BLaER1 (cell line): Measurements from ENCODE around the gene TYK2.
A peak's percentile ranks its signal among the peaks of the same experiment; 100 is the strongest.

Source experiments
- H3K27ac ChIP-seq: shearing (Covaris generic); formaldehyde crosslinking; 2 replicates; pipeline ENCODE4 v1.8.1; 2022
- H3K27me3 ChIP-seq: shearing (Covaris generic); formaldehyde crosslinking; 2 replicates; pipeline ENCODE4 v1.8.1; 2022
- H3K36me3 ChIP-seq: shearing (Covaris generic); formaldehyde crosslinking; 2 replicates; pipeline ENCODE4 v1.8.1; 2022
- H3K4me1 ChIP-seq: shearing (Covaris generic); formaldehyde crosslinking; 2 replicates; pipeline ENCODE4 v1.8.1; 2022
- H3K4me2 ChIP-seq: shearing (Covaris generic); formaldehyde crosslinking; 2 replicates; pipeline ENCODE4 v1.8.1; 2022
- H3K4me3 ChIP-seq: shearing (Covaris generic); formaldehyde crosslinking; 2 replicates; pipeline ENCODE4 v1.8.1; 2022
- H3K9ac ChIP-seq: shearing (Covaris generic); formaldehyde crosslinking; 2 replicates; pipeline ENCODE4 v1.8.1; 2022
- H3K9me3 ChIP-seq: shearing (Covaris generic); formaldehyde crosslinking; 2 replicates; pipeline ENCODE4 v1.8.1; 2022
- H4K20me1 ChIP-seq: shearing (Covaris generic); formaldehyde crosslinking; 2 replicates; pipeline ENCODE4 v1.8.1; 2022
- Cebpa-rat ChIP-seq: shearing (Covaris generic); IDR thresholded peaks from 2 replicates; pipeline ENCODE4 v1.8.1; 2022

The TYK2 gene

DNA sequence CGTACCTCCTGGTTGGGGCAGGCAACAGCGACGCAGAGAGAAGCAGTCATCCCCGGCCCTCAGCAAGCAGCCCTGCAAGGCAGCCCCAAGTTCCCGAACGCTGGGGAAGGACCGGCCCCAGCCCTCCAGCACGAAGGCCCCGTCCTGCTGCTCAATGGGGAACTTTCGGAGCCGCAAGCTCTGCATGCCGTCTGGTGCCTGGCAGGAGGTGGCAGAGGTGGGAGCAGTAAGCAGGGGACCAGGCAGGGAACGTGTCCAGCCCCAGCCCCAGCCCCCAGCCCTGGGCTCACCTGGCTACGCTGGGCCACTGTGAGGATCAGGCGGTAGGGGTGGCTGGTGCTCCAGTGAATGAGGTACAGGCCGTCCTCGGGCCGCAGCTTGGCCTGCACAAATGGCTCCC is 18.1 kb downstream of the TYK2 start:
- Histone ChIP-seq H3K9ac (no peak overlapping the region), H3K27ac (no peak overlapping the region), H3K9me3 (no peaks in the 10 kb centered on the region), H3K4me1 (no peaks in the 10 kb centered on the region), H3K4me3 (no peak overlapping the region), H3K27me3 (no peaks in the 10 kb centered on the region), H3K4me2 (no peak overlapping the region), H3K36me3 (peaks cover 100% of the 10 kb centered on the region), H4K20me1 (0 out of 2 replicates have a peak, but pooled peaks cover 22% of the 10 kb centered on the region)
- TF ChIP-seq Cebpa-rat: no peak

GRCh38 chr19:10361569-10362011 is 18.8 kb downstream of the TYK2 start:
- Histone ChIP-seq H3K36me3 (peaks cover 100% of the 10 kb centered on the region), H4K20me1 (0 out of 2 replicates have a peak, but pooled peaks cover 22% of the 10 kb centered on the region), H3K27me3 (no peaks in the 10 kb centered on the region), H3K9me3 (no peaks in the 10 kb centered on the region), H3K9ac (no peak overlapping the region), H3K4me2 (no peak overlapping the region), H3K27ac (no peak overlapping the region), H3K4me1 (no peaks in the 10 kb centered on the region), H3K4me3 (no peak overlapping the region)
- no peak for TF ChIP-seq Cebpa-rat

- 0 out of 2 replicates have a peak overlapping the region, but pooled peaks have one; percentile 8 for H3K9ac ChIP-seq
- H3K4me1 ChIP-seq: no peaks in the 10 kb centered on the region
- no peak for TF ChIP-seq Cebpa-rat
- H3K4me2 ChIP-seq: no peak overlapping the region
- peaks cover 97% of the 10 kb centered on the region for H3K36me3 ChIP-seq
- no peak overlapping the region for H3K27ac ChIP-seq
- no peaks in the 10 kb centered on the region for H3K27me3 ChIP-seq
- no peaks in the 10 kb centered on the region for H3K9me3 ChIP-seq
- H4K20me1 ChIP-seq: no peaks in the 10 kb centered on the region
- H3K4me3 ChIP-seq: no peak overlapping the region
Observed at GRCh38 chr19:10356431-10356830, 23.9 kb downstream of the TYK2 start.

- H3K9ac ChIP-seq: no peak overlapping the region
- H3K4me2 ChIP-seq: no peak overlapping the region
- no peaks in the 10 kb centered on the region for H3K27me3 ChIP-seq
- peaks cover 97% of the 10 kb centered on the region for H3K36me3 ChIP-seq
- no peaks in the 10 kb centered on the region for H3K9me3 ChIP-seq
- no peaks in the 10 kb centered on the region for H3K4me1 ChIP-seq
- H3K4me3 ChIP-seq: no peak overlapping the region
- H3K27ac ChIP-seq: no peak overlapping the region
- no peaks in the 10 kb centered on the region for H4K20me1 ChIP-seq
- no peak for TF ChIP-seq Cebpa-rat
Observed at GRCh38 chr19:10353793-10354391, 26.5 kb downstream of the TYK2 start.

DNA sequence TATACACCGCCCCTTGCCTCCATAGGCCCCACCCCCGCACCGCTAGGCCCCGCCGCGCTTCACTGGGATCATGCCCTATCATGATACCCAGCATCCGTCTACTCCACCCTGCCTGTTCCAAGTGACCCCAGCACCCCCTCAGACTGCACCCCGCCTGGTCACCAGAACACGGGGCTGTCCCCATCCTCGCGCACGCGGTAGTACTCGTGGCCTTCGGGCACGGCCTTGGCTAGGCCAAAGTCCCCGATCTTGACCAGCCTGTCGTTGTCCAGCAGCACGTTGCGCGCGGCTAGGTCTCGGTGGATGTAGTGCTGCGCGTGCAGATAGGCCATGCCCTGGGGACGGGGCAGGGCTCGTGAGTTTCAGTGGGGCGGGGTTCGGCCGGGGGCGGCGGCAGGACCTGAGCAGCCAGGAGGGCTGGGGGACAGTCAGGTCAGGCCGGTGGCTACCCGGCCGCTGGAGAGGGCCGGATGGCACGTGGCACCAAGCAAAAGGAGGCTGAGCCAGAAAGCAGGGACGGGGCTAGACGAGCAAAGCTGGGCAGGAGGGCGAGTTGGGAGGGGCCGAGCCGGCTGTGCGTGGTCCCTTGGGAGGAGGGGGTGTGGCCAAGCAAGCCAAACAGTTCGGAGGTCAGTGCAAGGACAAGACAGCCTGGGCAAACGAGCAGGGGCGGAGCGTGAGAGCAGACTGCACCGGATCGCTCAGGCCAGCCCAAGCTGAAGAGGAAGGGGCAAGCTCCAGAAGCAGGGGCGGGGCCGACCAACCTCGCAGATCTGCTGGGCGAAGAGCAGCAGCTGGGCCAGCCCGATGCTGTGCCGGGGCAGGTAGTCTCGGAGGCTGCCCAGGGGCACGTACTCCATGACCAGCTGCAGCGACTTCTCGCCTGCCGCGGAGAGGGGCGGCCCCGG is 27.4 kb downstream of the TYK2 start:
- Histone ChIP-seq H3K27me3 (no peaks in the 10 kb centered on the region), H3K36me3 (peaks cover 91% of the 10 kb centered on the region), H3K9me3 (no peaks in the 10 kb centered on the region), H3K4me2 (no peak overlapping the region), H3K4me3 (no peak overlapping the region), H3K4me1 (no peaks in the 10 kb centered on the region), H3K9ac (no peak overlapping the region), H3K27ac (no peak overlapping the region), H4K20me1 (no peaks in the 10 kb centered on the region)
- TF ChIP-seq Cebpa-rat: no peak

GRCh38 chr19:10346509-10346908 is 33.9 kb downstream of the TYK2 start:
- no peak overlapping the region for H3K4me2 ChIP-seq
- no peaks in the 10 kb centered on the region for H3K27me3 ChIP-seq
- H3K4me3 ChIP-seq: no peak overlapping the region
- no peak overlapping the region for H3K9ac ChIP-seq
- no peak for TF ChIP-seq Cebpa-rat
- no peaks in the 10 kb centered on the region for H4K20me1 ChIP-seq
- no peak overlapping the region for H3K27ac ChIP-seq
- H3K9me3 ChIP-seq: no peaks in the 10 kb centered on the region
- H3K36me3 ChIP-seq: peaks cover 30% of the 10 kb centered on the region
- H3K4me1 ChIP-seq: no peaks in the 10 kb centered on the region

- H3K4me1 ChIP-seq: peaks cover 13% of the 10 kb centered on the region
- no peaks in the 10 kb centered on the region for H3K27me3 ChIP-seq
- no peak overlapping the region for H3K9ac ChIP-seq
- H4K20me1 ChIP-seq: no peaks in the 10 kb centered on the region
- H3K4me2 ChIP-seq: no peak overlapping the region
- no peak for TF ChIP-seq Cebpa-rat
- H3K27ac ChIP-seq: no peak overlapping the region
- H3K36me3 ChIP-seq: peaks cover 12% of the 10 kb centered on the region
- no peak overlapping the region for H3K4me3 ChIP-seq
- no peaks in the 10 kb centered on the region for H3K9me3 ChIP-seq
Observed at GRCh38 chr19:10344780-10345179, 35.6 kb downstream of the TYK2 start.

GRCh38 chr19:10343495-10343894 is 36.9 kb downstream of the TYK2 start:
- no peaks in the 10 kb centered on the region for H3K36me3 ChIP-seq
- peaks cover 25% of the 10 kb centered on the region for H3K4me1 ChIP-seq
- H3K9me3 ChIP-seq: no peaks in the 10 kb centered on the region
- H3K4me2 ChIP-seq: no peak overlapping the region
- no peaks in the 10 kb centered on the region for H4K20me1 ChIP-seq
- no peak overlapping the region for H3K4me3 ChIP-seq
- no peaks in the 10 kb centered on the region for H3K27me3 ChIP-seq
- no peak for TF ChIP-seq Cebpa-rat
- H3K9ac ChIP-seq: no peak overlapping the region
- H3K27ac ChIP-seq: no peak overlapping the region

DNA sequence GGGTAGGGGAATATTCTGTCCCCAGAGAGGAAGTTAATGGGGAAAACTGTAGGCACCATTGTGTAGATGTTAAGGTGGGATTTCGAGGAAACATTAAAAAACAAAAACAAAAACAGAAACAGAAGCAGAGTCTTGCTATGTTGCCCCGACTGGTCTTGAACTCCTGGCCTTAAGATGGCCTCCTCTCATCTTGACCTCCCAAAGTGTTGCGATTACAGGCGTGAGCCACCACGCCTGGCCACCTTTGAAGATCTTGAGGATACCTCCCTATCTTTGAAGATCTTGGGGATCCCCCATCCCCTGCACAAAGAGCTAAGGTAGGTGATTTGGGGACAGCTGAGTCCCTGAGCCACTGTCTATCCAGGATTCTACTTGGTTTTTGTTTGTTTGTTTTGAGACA is 40.4 kb downstream of the TYK2 start:
- peak overlapping the region; percentile 53; the same call in 1 of the 2 replicates for H3K4me3 ChIP-seq
- no peak overlapping the region; the same call in 1 of the 2 replicates for H3K9ac ChIP-seq
- no peaks in the 10 kb centered on the region for H4K20me1 ChIP-seq
- peaks cover 28% of the 10 kb centered on the region for H3K4me1 ChIP-seq
- H3K27ac ChIP-seq: peak overlapping the region; percentile 74
- peaks cover 6% of the 10 kb centered on the region; the same call in 1 of the 2 replicates for H3K36me3 ChIP-seq
- no peaks in the 10 kb centered on the region for H3K27me3 ChIP-seq
- no peak for TF ChIP-seq Cebpa-rat
- H3K4me2 ChIP-seq: peak overlapping the region; percentile 66
- no peaks in the 10 kb centered on the region for H3K9me3 ChIP-seq

- Histone ChIP-seq H3K4me2 (peak within 1 kb of the TSS; percentile 66), H3K36me3 (peaks cover 6% of the 10 kb centered on the region; the same call in 1 of the 2 replicates), H3K4me1 (peaks cover 33% of the 10 kb centered on the region), H3K9ac (peak within 1 kb of the TSS; percentile 28; the same call in 1 of the 2 replicates), H3K4me3 (peak within 1 kb of the TSS; percentile 53), H3K27me3 (no peaks in the 10 kb centered on the region), H3K9me3 (no peaks in the 10 kb centered on the region), H3K27ac (peak within 1 kb of the TSS; percentile 74), H4K20me1 (no peaks in the 10 kb centered on the region)
- no peak for TF ChIP-seq Cebpa-rat
Observed at GRCh38 chr19:10339380-10339960, 40.9 kb downstream of the TYK2 start, which contains the start of gene ICAM3. TSS of gene ICAM3 (minus strand) at chr19:10339624. CDS start at chr19:10339614, 10 bp downstream.
